NCI-H2171 treated with DMSO at 0.1 percent for 48 hours (cell line): ENCODE measurements around the gene NTM.

ENCODE experiments used
- DNase-seq: peaks from one replicate; lab custom pipeline; 2025; lab: John Stamatoyannopoulos, UW

NTM gene

DNA sequence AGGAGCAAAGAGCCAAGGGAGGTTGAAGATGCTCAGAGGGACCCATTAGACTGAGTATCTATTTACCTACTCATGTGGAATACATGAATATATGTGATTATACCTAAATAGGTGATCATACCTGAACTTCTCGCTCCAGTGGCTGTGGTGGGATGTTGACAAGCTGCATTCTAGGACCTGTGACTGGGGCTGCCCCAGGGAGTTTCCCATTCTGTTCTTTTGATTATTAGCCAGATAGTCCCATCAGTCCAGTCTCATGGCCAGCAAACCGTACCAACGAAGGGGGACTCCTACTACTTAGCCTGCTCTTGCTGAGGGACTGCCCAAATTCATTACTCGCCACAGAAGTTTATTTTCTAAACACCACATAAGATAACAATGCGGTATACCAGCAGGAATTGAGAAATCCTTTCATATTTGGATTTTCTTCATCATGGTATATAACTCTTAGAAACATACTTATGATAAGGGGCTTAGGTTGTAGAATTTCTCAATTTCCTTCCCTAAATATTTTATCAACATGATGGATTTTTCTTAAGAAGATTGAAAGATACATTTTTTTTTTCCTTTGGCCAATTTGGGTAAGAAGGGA, 273.9 kb downstream of the NTM start:
- DNase-seq, result no peak

DNA sequence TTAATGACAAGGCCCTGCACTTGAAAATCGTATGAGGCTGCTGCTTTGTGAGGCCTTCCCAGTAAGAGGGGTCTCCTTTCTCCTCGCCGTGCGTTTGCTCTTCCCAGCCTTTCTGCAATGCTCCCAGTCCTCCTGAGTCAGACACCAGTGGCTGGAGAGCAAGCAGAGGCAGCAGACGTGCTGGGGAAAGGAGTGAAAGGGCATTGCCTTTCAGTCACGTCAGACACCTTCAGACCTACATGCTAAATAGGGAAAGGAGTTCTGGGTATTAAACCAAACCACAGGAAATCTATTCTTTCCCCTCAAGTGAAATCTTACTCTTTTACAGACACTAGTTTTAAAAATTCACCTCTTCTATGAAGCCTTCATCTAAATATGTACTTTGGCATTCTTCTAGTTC, 274.8 kb downstream of the NTM start:
- no peak for DNase-seq

DNA sequence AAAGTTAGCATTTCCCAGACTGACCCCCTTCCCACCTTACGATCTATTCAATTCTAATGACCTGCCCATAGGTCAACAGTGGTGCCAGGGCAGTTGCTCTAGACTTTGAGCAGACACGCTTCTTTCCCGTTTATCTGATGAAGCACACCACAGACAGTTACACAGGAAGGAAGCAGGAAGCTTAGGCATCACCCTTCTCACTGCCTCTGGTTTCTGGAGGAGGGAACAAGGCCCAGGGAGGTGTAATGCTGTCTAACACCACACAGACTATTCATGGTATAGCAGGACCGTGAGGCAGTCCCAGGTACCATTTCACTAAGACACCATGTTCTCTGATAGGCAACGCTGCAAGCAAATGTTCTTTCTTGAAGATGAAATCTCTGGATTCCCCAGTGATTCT, 279.4 kb downstream of the NTM start:
- DNase-seq, result no peak

DNA sequence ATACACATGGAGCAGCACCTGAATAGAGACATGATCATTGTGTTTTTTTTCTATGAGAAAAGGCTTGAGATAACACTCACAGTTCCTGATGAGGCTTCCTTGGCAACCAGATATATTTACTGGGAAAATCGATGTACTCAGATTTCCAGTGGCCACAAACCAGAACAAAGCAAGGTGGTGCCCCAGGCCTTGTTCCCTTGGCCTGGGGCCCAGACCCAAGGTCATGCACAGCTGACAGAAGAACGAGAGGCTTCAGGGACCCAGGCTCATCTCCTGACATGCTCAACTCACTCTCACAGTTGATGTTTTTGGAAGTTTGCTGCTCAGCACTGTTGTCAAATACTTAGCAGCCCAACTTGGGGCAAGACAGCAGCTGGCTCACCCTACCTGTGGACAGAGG, 281.8 kb downstream of the NTM start:
- DNase-seq, result no peak

DNA sequence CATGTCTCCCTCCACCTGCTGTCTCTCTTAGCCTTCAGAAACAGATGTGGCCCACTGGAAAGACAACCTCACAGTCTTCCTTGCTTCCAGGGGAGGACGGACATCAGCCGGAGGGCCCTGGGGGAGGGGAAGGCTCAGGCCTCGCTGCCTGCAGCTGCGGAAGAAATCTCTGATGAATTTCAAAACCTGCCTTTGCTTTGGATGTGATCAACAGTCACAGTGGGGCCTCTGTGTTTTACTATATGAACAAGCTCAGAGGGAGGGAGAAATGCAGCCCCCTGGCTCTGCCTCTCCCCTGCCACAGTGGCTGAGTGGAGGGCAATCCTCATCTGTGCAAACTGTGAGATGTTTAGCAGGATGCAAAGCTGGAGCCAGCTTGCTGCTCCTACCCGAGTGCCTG, 282.8 kb downstream of the NTM start:
- no peak for DNase-seq

DNA sequence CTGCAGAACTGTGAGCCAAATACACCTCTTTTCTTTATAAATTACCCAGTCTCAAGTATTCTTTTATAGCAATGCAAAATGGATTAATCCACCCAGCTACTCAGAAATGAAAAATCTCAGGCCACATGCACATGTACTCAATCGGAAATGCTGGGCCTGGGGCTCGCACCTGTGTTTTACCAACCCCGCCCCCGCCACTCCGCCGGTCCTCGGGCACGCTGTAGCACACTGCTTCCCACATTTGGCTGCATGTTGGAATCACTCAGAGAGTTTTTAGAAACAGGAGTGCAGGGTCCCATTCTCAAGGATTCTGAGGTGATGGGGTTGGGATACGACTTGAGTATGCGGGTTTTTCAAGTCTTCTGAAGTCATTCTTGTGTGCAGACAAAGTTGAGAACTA, 284.4 kb downstream of the NTM start:
- no peak for DNase-seq

DNA sequence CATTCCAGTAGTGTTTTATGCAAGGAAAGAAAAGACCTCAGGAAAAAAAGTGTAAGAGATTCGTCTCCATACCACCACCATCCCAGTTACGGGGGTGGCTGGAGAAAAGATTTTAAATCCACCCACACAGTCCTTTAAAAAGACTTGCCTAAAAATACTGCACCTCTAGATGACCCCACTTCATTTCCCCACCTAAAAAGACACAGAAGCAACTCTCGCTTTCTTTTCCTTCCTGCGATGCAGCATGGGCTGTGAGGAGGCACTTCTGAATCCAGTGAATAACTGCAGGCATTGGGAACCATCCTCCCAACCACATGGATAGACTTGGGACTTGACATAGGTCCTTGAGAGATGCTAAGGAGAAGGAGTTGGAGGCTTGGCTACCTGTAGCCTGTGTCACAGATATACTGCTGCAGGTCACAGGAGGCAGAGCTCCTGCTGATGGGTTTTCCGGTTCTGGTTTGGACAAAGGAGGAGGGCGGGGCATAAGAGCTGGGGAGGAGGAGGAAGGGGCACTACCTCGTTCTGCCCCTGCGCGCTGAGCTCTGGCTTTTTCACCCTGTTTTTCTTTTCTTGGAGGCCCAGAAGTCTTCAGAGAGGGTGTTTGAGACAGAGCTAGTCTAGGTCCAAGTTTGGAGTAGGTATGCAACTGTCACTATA, 285.9 kb downstream of the NTM start:
- DNase-seq, result no peak

DNA sequence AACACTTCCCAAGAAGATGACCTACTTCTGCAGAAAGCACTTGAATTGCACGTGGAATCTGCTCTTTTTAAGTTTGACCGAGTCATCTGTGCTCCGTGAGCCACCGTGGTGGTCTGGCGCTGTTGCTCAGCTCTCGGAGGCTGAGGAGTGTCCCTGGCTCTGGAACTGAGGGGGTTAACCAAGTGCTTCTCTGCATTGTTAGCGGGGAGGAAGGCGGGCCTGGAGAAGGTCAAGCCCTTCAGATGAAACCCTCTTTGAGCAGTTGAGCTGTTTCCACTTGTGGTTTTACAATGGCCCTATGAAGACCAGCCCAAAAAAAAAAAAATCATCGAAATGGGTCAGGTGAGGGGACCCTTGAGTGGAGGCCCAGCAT, 286.4 kb downstream of the NTM start:
- no peak for DNase-seq

DNA sequence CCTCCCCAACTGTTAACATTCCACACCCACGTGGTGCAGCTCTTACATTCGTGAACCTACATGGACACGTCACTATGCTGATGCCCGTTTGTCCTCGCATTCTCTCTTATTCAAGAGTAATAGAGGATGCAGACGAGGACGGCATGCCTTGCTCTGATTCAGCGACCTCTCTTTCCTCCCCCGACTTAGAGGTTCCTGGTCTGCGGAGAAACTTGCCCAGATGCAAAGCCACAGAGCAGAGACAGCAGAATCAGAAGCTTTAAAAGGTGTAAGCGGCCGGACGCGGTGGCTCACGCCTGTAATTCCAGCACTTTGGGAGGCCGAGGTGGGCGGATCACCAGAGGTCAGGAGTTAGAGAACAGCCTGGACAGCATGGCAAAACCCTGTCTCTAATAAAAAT, 288.0 kb downstream of the NTM start:
- no peak for DNase-seq

DNA sequence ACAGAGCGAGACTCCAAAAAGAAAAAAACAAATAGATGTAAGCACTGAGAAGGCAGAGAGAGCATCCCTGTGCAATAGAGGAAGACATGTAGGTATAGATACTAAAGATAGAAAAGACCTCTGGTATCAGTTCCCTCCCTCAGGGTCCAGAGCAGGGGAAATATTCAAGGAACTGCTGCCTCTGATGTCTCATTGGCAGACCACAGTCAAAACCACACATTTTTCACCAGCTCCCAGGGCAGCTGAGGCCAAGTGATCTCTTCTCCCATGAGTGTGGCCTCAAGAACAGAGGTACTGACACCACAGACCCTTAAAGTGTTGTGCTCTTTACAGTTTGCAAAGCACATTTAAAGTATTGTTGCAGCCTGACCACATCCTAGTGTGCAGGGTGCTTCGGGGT, 288.5 kb downstream of the NTM start:
- DNase-seq, result no peak

DNA sequence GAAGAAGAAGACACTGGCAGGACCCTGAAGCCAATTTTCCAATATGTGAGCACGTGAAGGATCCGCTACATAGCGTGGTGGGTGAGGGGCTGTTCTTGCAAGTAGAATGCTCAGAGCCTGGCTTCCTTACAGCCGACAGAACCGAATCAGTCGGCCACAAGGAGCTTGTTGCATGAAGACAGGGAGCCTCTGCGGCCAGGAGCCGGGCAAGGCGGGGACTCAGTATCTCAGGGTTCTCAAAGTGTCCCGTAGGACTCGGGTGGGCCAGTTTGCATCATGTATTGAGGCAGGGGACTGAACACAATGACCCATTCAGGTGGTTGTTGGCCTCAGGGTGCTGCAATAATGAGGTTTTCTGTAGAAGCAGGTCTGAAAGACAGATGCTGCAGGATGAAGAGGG, 289.5 kb downstream of the NTM start:
- no peak for DNase-seq

DNA sequence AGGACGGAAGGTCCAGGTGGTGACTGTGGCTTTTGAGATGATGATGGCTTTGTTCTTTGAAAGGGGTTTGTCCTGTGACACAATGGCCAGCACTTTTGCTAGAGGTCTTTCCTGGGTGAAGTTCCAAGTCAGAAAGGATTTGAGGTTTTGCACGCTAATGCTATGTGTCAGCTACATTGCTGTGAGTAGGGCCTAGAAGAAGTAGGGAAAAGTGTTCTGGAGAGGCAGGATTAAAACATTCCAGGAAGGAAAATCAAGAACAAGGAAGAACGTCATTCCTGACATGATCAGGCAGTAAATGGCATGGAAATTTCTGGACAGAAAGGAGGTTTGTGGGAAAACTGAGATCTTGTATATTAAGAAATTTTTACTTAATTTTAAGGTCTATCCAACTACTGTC, 290.7 kb downstream of the NTM start:
- DNase-seq, result no peak

DNA sequence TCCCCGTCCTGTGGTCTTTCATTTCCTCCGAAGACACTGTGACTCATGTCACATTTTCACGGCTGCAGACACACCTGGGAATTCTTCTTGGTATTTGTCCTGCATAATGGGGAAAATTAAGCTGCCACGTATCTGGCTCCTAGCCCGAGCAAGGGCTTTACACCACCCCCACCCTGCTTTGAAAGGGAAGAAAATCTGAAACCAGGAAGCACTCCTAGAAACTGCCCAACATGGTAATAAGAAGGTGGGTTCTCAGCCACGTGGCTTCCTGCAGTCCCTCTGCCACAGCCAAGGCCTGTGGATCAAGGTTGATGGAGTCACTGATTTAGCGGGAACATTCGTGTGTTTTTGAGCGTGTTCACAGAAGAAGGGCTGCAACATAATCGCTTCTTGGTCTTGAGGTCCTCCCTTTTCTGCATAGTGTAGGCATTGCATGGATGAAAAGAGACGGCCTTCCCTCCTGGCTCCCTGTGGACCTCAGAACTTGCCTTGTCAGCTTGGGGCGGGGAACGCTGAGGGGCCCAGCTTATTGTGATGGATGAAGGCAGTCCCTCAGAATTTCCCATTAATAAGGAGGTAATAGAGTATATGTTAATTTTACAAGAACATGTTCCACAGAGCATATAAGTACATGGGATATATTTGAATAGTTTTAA, 292.0 kb downstream of the NTM start:
- DNase-seq, result no peak

DNA sequence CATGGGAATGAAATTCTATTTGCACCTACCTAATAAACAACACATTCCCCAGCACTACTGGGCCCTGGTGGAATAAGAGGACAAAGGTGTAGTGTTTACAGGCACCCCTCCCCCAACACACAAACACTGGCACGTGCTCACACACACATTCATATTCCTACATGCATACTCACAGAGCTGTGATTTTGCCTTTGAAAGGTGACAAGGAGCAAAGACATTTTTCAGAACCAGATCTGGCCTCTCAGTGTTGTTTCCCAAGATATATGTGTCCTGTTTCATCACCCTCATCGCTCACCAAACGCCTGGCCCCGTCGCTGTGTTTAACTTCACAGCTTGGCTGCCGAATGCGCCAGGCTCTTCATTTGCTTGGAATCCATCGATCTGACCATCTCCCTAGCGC, 292.6 kb downstream of the NTM start:
- DNase-seq, result no peak

DNA sequence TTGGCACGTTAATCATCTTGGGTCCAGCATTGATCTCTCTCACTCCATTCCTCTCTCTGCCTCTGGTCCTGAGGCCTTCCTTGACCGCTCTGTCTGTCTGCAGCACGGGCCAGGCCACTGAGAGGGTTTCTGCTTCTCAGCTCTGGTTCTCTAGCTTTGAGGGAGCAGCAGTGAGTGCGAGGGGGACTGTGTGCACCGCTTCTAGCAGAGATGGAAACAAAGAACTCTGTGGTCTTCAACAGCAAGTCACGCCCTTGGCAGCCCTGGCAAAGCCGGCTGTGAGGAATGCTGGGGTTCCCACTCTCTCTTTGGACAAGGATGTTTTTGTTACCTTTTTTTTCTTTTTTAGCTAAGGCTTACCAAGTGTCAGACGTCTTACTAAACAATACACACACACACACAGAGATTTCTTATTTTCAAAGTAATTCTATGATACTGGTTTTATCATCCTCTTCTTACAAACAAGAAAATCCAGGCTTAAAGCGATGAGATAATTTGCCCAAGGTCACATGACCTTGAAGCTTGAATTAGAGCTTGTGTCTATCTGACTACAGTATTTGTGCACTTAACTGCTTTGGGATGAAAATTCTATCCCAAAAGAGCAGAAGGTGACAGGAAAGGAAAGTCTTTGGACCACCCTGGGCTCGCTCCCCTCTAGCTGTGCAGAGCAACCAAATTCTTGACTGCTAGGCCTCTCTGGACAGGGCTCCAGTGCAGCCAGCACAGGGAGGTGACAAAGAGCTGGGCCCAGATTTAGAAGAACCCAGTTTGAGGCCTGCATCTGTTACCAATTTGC, 293.2 kb downstream of the NTM start:
- no peak for DNase-seq

DNA sequence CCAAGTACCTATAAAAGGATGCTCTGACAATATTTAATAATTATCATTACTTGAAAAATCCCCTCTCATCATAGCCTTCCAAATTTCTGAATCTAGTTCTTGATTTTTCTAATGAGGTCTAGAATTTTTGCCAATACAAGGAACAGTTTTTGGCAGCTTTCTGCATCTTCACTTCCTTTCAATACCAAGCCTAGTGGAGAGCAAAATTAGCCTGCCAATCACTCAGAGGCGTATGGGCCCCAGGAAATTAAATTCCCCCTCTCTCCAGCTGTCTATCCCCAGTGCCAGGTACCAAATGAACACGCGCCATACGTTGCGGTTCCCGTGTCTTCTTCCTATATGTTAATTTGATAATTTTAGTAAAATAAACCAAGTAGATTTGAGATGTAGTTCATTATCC, 293.9 kb downstream of the NTM start:
- DNase-seq, result no peak

DNA sequence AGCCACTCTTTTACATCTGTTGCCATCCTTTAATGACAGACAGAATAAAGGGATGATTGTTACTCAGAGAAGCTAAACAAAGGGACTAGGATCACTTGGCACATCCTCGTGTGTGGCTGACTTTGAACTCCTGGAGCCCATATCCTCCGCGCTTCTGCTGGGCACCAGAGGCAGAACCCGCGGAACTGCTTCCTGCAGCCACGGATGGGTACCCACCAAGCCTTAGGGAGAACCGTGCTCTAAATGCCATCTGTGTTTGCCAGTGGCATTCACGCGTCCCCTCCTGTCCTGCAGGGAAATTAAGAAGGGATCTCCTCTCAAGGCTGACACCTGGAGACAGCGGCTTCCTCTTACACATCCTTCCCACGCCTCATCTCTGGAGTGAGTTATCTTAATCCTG, 294.4 kb downstream of the NTM start:
- DNase-seq, result no peak

DNA sequence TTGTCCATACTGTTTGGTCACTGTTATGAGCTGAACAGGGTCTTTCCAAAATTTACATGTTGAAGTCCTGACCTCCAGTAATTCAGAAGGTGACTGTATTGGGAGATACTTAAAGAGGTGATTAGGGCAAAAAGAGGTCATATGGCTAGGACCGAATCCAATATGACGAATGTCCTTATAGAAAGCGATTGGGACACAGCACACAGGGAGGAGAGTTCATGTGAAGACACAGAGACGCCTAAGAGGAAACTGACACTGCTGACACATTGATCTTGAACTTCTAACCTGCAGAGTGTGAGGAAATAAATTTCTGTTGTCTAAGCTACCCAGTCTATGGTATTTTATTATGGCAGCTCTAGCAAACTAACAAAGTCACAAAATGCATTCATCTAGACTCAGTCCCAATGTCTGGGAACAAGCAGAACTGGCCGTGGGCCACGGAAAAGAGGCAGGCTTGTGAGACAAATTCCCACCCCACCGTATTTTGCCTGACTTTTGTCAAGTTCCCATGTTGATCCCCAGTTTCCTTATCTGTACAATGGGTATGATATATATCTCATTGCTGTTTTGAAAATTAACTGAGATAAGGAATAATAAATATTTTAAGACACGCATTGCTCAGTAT, 295.0 kb downstream of the NTM start:
- DNase-seq, result no peak

DNA sequence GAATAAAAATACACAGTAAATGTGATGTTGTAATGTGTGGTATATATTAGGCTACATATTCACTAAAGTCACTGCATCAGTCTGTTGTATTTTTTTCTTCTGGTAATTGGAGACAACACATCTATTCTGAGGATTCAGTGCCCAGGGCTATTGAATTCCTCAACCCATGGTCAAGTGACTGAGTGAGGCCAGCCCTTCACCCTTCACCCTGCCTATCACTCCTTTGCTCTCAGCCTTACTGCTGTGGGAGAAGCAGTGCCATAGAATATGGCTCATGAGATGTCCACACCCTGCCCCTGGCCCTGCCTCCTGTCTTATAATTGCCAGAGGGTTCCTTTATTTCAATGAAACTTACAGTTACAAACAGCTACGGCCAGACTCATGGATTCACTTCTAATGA, 295.6 kb downstream of the NTM start:
- no peak for DNase-seq

DNA sequence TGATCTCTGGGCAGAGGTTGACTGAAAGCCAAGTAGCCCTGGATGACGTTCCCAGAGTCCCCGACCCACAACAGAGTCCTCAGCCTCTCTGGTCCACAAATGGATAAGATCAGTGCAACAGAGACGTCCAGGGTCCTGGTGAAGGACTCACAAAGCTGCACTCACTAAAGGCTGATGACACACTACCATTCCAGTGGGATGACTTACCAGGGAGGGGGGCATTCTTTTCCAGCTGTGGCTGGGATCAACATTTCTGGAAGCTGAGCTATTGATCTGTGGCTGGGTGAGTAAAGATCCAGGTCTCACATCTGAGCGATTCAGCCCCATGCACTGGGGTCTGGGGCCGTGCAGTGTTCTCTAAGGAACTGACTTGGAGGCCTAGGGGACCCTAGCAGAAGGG, 296.2 kb downstream of the NTM start:
- no peak for DNase-seq

DNA sequence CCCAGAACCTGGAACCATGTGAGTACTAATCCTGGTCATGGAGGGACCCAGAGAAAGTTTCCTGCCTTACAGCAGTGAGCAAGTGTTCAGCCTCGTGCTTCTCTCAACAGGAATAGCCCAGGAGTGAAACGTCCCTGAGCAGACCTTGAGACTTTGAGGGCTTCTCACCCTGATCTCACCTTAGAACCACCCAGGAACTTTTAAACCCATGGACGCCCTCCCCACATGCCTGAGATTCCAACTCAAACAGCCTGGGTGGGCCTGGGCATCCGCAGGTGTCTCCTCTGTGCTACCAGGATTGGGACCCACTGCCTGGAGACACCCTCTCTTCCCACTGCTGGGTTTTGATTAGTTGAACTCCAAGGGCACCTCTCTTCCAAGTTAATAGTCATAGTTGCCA, 297.2 kb downstream of the NTM start:
- DNase-seq, result no peak

DNA sequence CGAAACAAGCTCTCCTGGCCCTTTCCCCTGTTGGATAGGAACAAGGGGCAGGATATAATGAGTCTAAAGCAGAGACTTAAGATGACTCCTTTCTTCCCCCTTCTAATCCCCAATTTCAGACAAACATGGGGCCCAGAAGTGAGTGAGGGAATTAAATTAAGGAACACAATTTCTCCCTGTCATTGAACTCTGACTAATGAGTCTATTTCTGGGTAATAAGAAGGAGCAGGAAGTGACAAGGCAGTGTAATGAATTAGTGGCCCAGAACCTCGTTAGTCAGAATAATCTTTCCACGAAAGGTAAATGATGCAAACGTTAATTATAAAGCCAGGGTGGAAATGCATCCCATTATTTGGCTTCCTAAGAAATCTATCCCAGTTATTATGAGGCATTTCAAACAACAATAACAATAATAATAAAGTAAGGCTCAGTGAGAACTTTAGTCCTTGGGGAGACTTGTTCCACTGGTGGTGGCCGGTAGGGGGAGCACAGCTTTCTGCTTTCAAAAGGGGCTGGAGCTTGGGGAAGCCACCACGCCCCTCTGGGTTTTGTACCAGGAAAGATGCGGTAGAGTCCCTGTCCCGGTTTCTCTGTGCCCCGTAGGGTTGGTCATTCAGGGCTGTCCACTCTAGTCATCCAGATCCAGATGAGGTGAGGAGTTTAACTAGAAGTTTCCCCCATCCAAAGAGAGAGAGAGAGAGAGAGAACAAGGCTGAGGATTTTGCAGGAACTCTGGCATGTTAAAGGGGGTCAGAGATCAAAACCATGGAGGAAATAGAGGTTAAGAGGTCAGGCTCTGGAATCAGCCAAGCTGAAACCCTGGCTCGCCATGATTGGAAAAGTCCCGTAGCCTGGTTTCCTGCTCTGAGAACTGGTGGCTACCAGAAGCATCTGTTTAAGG, 298.3 kb downstream of the NTM start:
- DNase-seq, result no peak
